HG03342 (cell line): ENCODE results near the gene MYO16.
"Not testable (repeated sequence)": the region's sequence is repeated elsewhere in the genome, so short reads cannot be mapped to it uniquely, and the experiment has no call there.

Experiments used
- ATAC-seq: cut with Tn5 transposase; IDR thresholded peaks from one replicate; pipeline ENCODE4 v1.9.1; 2021; ENCODE audit warnings: mild to moderate bottlenecking, moderate library complexity; ENCODE audit not compliant: unreplicated experiment

Gene MYO16

GRCh38 chr13:109024611-109025010 lies 395.2 kb downstream of the MYO16 start:
- ATAC-seq, result no peak

GRCh38 chr13:109026266-109026665 lies 396.9 kb downstream of the MYO16 start:
- no peak for ATAC-seq

- ATAC-seq, result no peak
Observed at GRCh38 chr13:109028624-109029023, 399.2 kb downstream of the MYO16 start.

- ATAC-seq, result no peak
Observed at GRCh38 chr13:109033090-109033489, 403.7 kb downstream of the MYO16 start.

GRCh38 chr13:109036078-109036780 lies 406.8 kb downstream of the MYO16 start:
- ATAC-seq, result no peak

DNA sequence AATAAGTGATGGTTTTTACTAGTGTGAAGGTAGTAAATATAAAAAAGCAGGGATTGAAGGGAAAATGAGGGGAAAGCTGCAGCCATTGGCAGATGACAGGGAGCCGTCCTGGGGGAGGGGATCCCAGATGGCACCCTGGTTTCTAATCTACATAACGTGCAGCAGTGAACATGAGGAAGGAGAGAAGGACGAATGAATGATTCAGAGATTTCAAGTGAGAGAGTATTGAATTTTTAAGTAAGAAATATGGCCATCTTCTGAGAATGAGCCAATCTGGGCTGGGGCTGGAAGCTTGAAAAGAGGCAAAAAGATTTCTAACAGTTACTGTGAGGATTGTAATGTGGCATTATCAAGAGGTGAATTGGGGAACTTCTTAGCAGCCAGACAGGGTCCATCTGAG lies 414.2 kb downstream of the MYO16 start:
- ATAC-seq, result no peak

GRCh38 chr13:109055850-109056249 lies 426.4 kb downstream of the MYO16 start:
- no peak for ATAC-seq

- no peak for ATAC-seq
Observed at GRCh38 chr13:109058087-109058486, 428.7 kb downstream of the MYO16 start.

DNA sequence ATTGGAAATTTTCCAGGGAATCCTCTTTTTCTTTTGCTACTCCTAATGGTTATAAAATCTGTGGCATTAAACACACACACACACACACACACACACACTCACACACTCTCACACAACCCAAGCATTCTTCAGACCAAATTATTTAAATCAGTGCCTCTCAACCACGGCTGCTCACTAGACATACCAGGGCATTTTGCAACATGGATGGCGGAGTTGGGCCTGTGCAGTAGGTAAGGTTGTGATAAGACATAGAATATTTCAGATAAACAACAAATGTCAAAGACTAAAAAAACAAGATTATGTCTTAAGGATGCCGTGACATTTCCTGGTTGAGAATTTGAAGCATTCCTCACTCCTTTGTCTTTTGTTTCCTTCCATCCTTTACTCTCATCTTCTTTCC lies 443.1 kb downstream of the MYO16 start:
- no peak for ATAC-seq

DNA sequence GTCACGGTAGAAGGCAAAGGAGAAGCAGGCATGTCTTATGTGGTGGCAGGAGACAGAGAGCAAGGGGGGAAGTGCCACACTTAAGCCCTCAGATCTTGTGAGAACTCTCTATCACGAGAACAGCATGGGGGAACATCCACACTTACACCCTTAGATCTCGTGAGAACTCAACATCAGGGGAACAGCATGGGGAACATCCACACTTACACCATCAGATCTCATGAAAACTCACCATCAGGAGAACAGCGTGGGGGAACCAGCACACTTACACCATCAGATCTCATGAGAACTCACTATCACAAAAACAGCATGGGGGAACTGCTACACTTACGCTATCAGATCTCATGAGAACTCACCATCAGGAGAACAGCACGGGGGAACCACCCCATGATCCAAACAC lies 445.0 kb downstream of the MYO16 start:
- ATAC-seq, result no peak

- ATAC-seq, result no peak
Observed at GRCh38 chr13:109074853-109075252, 445.4 kb downstream of the MYO16 start.

- ATAC-seq, result no peak
Observed at GRCh38 chr13:109087916-109088623, 458.7 kb downstream of the MYO16 start.

DNA sequence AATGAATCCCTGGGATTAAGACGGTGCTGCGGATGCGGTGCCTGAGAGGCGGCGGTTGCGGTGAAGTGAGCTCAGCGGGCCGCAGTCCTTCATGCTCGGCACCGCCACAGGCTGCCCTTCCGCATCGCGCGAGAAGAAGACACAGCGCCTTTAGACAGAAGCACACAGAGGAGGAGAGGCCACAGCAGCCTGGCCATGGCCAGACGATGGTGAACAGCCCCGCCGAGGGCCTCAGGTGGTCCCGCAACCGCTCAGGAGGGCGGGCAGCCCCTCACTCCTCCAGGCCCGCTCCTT lies 459.2 kb downstream of the MYO16 start:
- ATAC-seq, result no peak

- no peak for ATAC-seq
Observed at GRCh38 chr13:109090796-109091195, 461.4 kb downstream of the MYO16 start.

GRCh38 chr13:109091249-109091648 lies 461.8 kb downstream of the MYO16 start:
- no peak for ATAC-seq

GRCh38 chr13:109092186-109092585 lies 462.8 kb downstream of the MYO16 start:
- ATAC-seq, result not testable (repeated sequence)

- no peak for ATAC-seq
Observed at GRCh38 chr13:109093998-109094397, 464.6 kb downstream of the MYO16 start.

DNA sequence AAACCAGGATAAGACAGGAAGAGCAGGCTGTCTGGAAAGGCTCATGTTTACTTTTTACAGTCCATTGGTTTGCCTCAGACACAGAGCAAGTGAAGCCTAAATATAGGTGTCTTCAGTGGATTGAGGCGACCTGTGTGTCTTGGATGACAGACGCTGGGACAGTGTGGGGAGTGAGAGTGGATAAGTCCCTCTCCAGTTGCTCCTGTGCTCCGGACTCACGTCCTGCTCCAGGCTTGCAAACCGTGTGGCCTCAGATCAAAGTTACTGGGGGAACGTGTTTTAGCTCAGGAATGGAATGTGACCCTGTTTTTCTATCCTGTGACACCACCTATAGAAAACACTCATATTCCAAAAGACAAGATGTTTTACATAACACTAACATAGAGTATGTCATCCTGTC lies 465.7 kb downstream of the MYO16 start:
- no peak for ATAC-seq

- no peak for ATAC-seq
Observed at GRCh38 chr13:109096101-109096500, 466.7 kb downstream of the MYO16 start.

DNA sequence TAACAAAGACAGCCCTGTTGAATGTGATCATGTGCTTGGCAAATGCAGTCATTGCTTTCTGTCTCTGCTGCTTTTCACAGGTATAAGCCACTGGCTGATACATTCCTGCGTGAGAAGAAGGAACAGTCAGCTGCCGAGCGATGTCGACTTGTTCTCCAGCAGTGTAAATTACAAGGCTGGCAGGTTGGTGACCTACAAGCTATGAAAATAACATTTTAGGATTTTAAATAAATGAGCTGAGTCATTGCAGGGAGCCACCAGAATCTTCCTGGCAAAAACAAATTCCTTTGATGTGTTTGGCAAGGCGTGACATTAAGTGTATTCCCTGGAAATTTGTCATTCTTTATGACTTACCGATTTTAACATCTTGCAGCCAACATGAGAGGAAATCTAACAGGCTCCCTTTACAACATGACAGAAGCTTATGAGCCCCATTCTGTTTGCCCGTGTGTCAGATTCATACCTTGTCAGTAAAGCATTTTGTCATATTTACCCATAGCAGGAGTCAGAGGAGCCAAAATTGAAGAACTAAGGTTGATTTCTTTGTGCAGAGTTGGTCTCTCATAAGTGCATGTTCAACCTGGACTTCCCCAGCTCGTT lies 471.4 kb downstream of the MYO16 start:
- ATAC-seq, result no peak

DNA sequence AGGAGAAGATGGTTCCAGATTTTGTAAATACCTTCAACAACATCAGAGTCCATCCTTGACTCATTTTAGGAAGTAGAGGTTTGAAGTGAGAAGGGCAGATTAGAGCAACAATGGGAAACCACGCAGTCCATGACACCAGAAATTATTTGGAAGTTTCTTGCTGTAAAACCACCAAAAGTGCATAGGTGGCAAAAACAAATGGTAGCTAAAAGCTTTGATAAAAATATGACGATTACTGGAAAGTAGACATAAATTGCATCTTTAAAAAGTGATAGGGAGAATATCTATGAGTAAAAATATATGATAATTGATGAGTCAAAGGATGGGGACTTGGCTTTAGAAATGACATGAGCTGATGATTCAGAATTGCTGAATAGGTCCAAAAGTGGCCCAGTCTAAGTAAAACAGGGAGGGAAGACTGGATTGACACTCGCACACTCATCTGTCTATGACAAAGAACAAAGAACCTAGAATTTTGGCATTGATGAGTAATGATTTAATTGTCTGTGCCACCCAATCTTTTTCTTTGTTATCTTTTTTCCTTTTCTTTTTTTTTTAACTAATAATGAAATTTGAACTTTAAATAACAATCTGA lies 472.2 kb downstream of the MYO16 start:
- no peak for ATAC-seq

GRCh38 chr13:109105899-109106298 lies 476.5 kb downstream of the MYO16 start:
- ATAC-seq, result no peak
